Natural killer cell (primary cell): ENCODE results near the gene CRABP2. TPM values are rescaled to one million over a fixed set of nuclear protein-coding genes. Genes with fewer than 3 reads are reported as not detected.

Experiments used
- ATAC-seq, 3 donors: fragments of 150-1000 bp in 2 of 3; fragments of 200-7000 bp in 1 of 3; cut with Tn5 transposase; 1 replicate in 1 of 3; 2 replicates in 2 of 3; pipeline ENCODE4 v1.10.0; 2021; ENCODE audit warnings: mild to moderate bottlenecking in 2 of 3, moderate library complexity in 2 of 3
- DNase-seq, 2 donors: peaks; one replicate each; pipeline versions ENCODE4 v3.0.0 to v3.0.0-alpha.2; 2013 to 2021; ENCODE audit warnings: mixed read lengths in 1 of 2
- H3K27ac ChIP-seq: one replicate; pipeline ENCODE4 v1.5.1; 2013; ENCODE audit warnings: mild to moderate bottlenecking, low read length
- H3K27me3 ChIP-seq: one replicate; pipeline ENCODE4 v1.6.1; 2013; ENCODE audit warnings: low read length; ENCODE audit not compliant: control insufficient read depth, insufficient read depth
- H3K36me3 ChIP-seq: one replicate; pipeline ENCODE4 v1.6.1; 2013; ENCODE audit warnings: low read length; ENCODE audit not compliant: control insufficient read depth, insufficient read depth
- H3K4me1 ChIP-seq: one replicate; pipeline ENCODE4 v1.6.1; 2013; ENCODE audit warnings: low read length; ENCODE audit not compliant: control insufficient read depth, insufficient read depth
- H3K4me3 ChIP-seq: one replicate; pipeline ENCODE4 v1.5.1; 2013; ENCODE audit warnings: low read length
- H3K9me3 ChIP-seq: one replicate; pipeline ENCODE4 v1.6.1; 2013; ENCODE audit warnings: low read length; ENCODE audit not compliant: control insufficient read depth, insufficient read depth
- H3K27ac Mint-ChIP-seq, 2 donors: one replicate each; pipeline ENCODE4 v1.8.0; 2022; ENCODE audit warnings: mild to moderate bottlenecking in 2 of 2, mixed read lengths in 2 of 2, moderate library complexity in 1 of 2
- H3K27me3 Mint-ChIP-seq, 2 donors: one replicate each; pipeline ENCODE4 v1.8.0; 2022; ENCODE audit warnings: low read depth in 2 of 2, mixed read lengths in 2 of 2
- H3K36me3 Mint-ChIP-seq: one replicate; pipeline ENCODE4 v1.8.0; 2022; ENCODE audit warnings: mixed read lengths
- H3K4me1 Mint-ChIP-seq, 2 donors: one replicate each; pipeline ENCODE4 v1.8.0; 2022; ENCODE audit warnings: mixed read lengths in 2 of 2
- H3K4me3 Mint-ChIP-seq: one replicate; pipeline ENCODE4 v1.8.0; 2022; ENCODE audit warnings: mild to moderate bottlenecking, moderate library complexity, mixed read lengths
- H3K9me3 Mint-ChIP-seq, 2 donors: one replicate each; pipeline ENCODE4 v1.8.0; 2022; ENCODE audit warnings: mixed read lengths in 2 of 2
- CTCF ChIP-seq: fragments of 200-600 bp; IDR thresholded peaks from one replicate; pipeline ENCODE4 v1.8.0; 2022; ENCODE audit warnings: antibody characterized with exemption
- WGBS: methylation state at CpG from one replicate; pipeline ENCODE4 v1.1.7; 2013; ENCODE audit warnings: missing lambda C conversion rate; ENCODE audit not compliant: insufficient coverage; 5-methylcytosine and 5-hydroxymethylcytosine counted together
- intact Hi-C: fragments of 100-400 bp; cut with micrococcal nuclease; formaldehyde crosslinking; loops from one replicate; pipeline ENCODE4 v1.14.2; 2022
- total RNA-seq, 4 donors: library from RNA; stranded (reverse); fragments of 120-200 nt in 1 of 4; gene quantifications; one replicate each; pipeline versions ENCODE4 v1.2.3 to v1.2.4, GENCODE V29; 2013 to 2022

Gene CRABP2
- total RNA-seq, 3 donors from 2014 or later (not counting 1 experiment from before 2014, with no cell fraction given): 3.0 to 3.8 (median 3.0) TPM

DNA sequence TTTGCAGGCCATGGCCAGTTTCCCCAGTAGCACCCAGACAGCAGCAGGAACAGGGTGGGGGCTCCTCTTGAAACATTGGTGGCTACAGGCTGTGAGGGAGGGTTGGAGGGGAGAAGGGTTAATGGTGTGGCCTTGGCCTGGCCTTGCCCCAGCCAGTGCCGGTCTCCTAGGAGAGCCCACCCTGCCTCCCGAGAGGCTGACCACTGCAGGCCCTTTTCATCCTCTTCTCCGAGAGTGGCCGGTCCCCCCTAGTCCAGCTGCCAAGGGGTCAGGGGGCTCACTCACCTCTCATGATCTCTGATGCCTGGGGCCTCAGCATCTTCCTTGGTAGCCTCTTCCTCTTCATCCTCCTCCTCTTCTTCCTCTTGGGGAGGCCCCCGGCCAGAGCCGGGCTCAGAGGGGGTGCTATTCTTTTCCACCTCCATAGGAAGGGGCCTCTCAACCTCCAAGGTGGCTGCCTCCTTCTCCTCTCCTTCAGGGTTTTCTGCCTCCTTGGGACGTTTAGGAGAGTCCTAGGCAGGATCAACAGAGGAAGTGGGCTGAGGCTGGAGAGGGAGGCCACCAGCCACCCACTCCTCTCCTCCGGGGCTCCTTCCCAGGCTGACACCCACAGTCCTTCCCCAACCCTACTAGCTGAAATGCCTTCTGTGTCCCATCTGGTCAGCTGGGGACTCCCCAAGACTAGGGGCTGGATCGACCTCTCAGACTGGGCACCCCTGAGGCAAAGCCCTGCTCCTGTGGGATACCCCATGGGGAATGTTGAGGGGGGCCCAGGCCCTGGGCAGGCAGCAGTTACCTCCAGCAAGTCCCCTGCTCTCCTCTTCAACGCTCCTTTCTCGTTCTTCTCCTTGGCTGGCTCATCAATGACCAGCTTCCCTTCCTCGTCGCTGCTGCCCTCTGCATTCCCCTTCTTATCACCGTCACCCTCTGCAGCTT lies 38.3 kb upstream of the CRABP2 start:
- H3K27me3 ChIP-seq: no peaks in the 10 kb centered on the region
- Mint-ChIP-seq H3K27ac (peak overlapping the region; percentile 57 to 94), H3K9me3 (no peaks in the 10 kb centered on the region), H3K27me3 (no peaks in the 10 kb centered on the region), H3K4me3 (no peak overlapping the region), H3K4me1 (peaks cover 52 to 54% of the 10 kb centered on the region in 2 donors), H3K36me3 (no peaks in the 10 kb centered on the region)
- TF ChIP-seq CTCF: no peak
- H3K4me3 ChIP-seq: no peak overlapping the region
- peaks cover 42% of the 10 kb centered on the region for H3K4me1 ChIP-seq
- H3K9me3 ChIP-seq: no peaks in the 10 kb centered on the region
- H3K36me3 ChIP-seq: peaks cover 16% of the 10 kb centered on the region
- no peak overlapping the region for H3K27ac ChIP-seq
- WGBS: 89% methylated on average over 13 of the region's 14 CpGs
- intact Hi-C loops: no loop called here
- ATAC-seq (no peak), DNase-seq (peak in 1 of 2 donors; percentile 7)

DNA sequence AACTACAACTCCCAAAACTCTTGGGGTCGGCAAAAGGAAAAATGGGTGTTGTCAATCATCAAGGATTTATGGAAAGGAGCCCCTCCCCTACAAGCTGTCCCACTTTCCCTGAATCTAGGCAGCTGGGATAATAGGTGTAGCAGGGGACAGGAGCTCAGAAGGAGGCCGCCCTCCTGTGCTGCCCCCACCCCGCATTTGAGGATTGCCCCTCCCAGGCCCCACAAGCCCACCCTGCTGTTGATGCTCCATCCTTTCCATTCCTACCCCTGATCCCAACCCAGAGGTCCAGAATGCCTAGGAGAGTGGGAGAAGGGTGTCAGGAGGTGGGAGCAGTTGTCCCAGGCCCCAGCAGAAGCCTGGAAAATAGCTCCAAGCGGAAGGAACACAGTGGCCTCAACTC lies 37.4 kb upstream of the CRABP2 start:
- no peak for TF ChIP-seq CTCF
- WGBS: 100% methylated on average over 3 of the region's 4 CpGs
- intact Hi-C loops: no loop called here

DNA sequence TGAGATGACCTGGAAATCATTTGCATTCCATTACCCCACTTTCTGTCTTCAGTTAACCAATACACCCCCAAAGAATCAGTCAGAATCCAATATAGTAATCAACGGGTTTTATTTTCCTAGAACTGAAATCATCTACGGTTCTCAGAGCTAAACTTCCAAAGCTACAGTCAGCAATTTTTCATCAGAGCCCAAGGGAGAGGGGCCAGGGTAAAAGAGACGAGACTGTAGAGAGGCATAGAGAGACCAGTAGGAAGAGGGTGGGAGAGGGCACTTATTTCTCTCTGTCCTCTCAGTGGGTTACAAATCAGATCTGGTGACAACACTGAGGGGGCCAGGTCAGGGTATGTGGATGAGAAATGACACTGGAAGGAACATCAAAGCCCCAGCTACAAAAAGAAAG lies 36.6 kb upstream of the CRABP2 start:
- no peaks in the 10 kb centered on the region for H3K9me3 Mint-ChIP-seq
- H3K4me1 ChIP-seq: peaks cover 26% of the 10 kb centered on the region
- peaks cover 23% of the 10 kb centered on the region for H3K36me3 ChIP-seq
- H3K27ac Mint-ChIP-seq: peak overlapping the region; percentile 95 to 96
- WGBS: 86% methylated on average over 3 of the region's 3 CpGs
- H3K4me1 Mint-ChIP-seq: peaks cover 39 to 40% of the 10 kb centered on the region in 2 donors
- H3K4me3 ChIP-seq: no peak overlapping the region
- H3K27ac ChIP-seq: peak overlapping the region; percentile 84
- H3K27me3 ChIP-seq: no peaks in the 10 kb centered on the region
- H3K4me3 Mint-ChIP-seq: no peak overlapping the region
- ATAC-seq: no peak
- no peaks in the 10 kb centered on the region for H3K9me3 ChIP-seq
- H3K27me3 Mint-ChIP-seq: no peaks in the 10 kb centered on the region
- intact Hi-C loops: no loop called here
- H3K36me3 Mint-ChIP-seq: no peaks in the 10 kb centered on the region
- no peak for TF ChIP-seq CTCF
- DNase-seq: peak in 1 of 2 donors; percentile 7

More for the DNA sequence above, 37.4 kb upstream of the CRABP2 start:
- H3K4me3 Mint-ChIP-seq: no peak overlapping the region
- Histone ChIP-seq H3K27ac (no peak overlapping the region), H3K4me3 (no peak overlapping the region), H3K36me3 (peaks cover 17% of the 10 kb centered on the region), H3K27me3 (no peaks in the 10 kb centered on the region), H3K4me1 (peaks cover 33% of the 10 kb centered on the region), H3K9me3 (no peaks in the 10 kb centered on the region)
- ATAC-seq (no peak), DNase-seq (peak in 1 of 2 donors; percentile 2)
- H3K27me3 Mint-ChIP-seq: no peaks in the 10 kb centered on the region
- H3K9me3 Mint-ChIP-seq: no peaks in the 10 kb centered on the region
- peak overlapping the region; percentile 95 to 96 for H3K27ac Mint-ChIP-seq
- no peaks in the 10 kb centered on the region for H3K36me3 Mint-ChIP-seq
- H3K4me1 Mint-ChIP-seq: peaks cover 45 to 46% of the 10 kb centered on the region in 2 donors
